ENCODE results near the gene MRPS34. TPM values are rescaled to one million over a fixed set of nuclear protein-coding genes. Genes with fewer than 3 reads are reported as not detected.
A peak's percentile ranks its signal among the peaks of the same experiment; 100 is the strongest.

MRPS34 gene
- total and polyA plus RNA-seq, 10 of the 15 experiments (the other 5 are each of a cell fraction or from before 2014, with no cell fraction given) = 3.6 to 285 (median 147) TPM

GRCh38 chr16:1770328-1771187 lies 2.4 kb downstream of the MRPS34 start (continued):
- TF ChIP-seq ZNF274 (IDR thresholded peaks at IDR 0.05; ENCODE audit: insufficient read depth, insufficient read length) = no peak
- TF ChIP-seq, protein P1, sequence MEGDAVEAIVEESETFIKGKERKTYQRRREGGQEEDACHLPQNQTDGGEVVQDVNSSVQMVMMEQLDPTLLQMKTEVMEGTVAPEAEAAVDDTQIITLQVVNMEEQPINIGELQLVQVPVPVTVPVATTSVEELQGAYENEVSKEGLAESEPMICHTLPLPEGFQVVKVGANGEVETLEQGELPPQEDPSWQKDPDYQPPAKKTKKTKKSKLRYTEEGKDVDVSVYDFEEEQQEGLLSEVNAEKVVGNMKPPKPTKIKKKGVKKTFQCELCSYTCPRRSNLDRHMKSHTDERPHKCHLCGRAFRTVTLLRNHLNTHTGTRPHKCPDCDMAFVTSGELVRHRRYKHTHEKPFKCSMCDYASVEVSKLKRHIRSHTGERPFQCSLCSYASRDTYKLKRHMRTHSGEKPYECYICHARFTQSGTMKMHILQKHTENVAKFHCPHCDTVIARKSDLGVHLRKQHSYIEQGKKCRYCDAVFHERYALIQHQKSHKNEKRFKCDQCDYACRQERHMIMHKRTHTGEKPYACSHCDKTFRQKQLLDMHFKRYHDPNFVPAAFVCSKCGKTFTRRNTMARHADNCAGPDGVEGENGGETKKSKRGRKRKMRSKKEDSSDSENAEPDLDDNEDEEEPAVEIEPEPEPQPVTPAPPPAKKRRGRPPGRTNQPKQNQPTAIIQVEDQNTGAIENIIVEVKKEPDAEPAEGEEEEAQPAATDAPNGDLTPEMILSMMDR (IDR thresholded peaks at IDR 0.05 in 2 of 3, conservative IDR thresholded peaks at IDR 0.05 in 1 of 3; ENCODE audit: control insufficient read depth in 2 of 3, extremely low read depth in 1 of 3, insufficient read depth in 1 of 3, low read depth in 3 of 3, low read length in 3 of 3) = no peak
- TF ChIP-seq, protein P2, sequence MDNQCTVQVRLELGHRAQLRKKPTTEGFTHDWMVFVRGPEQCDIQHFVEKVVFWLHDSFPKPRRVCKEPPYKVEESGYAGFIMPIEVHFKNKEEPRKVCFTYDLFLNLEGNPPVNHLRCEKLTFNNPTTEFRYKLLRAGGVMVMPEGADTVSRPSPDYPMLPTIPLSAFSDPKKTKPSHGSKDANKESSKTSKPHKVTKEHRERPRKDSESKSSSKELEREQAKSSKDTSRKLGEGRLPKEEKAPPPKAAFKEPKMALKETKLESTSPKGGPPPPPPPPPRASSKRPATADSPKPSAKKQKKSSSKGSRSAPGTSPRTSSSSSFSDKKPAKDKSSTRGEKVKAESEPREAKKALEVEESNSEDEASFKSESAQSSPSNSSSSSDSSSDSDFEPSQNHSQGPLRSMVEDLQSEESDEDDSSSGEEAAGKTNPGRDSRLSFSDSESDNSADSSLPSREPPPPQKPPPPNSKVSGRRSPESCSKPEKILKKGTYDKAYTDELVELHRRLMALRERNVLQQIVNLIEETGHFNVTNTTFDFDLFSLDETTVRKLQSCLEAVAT (IDR thresholded peaks at IDR 0.05) = peak; percentile 70; the same call in 1 of the 2 replicates
- TF ChIP-seq ZNF207 (IDR thresholded peaks at IDR 0.05; ENCODE audit: borderline replicate concordance) = peak; percentile 36; the same call in 1 of the 2 replicates
- TF ChIP-seq CEBPB (IDR thresholded peaks at IDR 0.05; ENCODE audit: borderline replicate concordance in 1 of 2, low read depth in 2 of 2, low read length in 2 of 2) = no peak
- TF ChIP-seq SMAD5 (IDR thresholded peaks at IDR 0.05; ENCODE audit: low read depth) = peak; percentile 53; the same call in 1 of the 2 replicates
- no peak for TF ChIP-seq SREBF1 (IDR thresholded peaks at IDR 0.05; ENCODE audit: low read length)
- no peak for TF ChIP-seq SPI1 (IDR thresholded peaks at IDR 0.05; ENCODE audit: borderline replicate concordance, insufficient read depth, low read depth, low read length)
- no peak for TF ChIP-seq RFX5 (IDR thresholded peaks at IDR 0.05; ENCODE audit: low read depth, low read length)
- TF ChIP-seq NFXL1 (IDR thresholded peaks at IDR 0.05; ENCODE audit: borderline replicate concordance) = no peak
- no peak for TF ChIP-seq HDAC6 (IDR thresholded peaks at IDR 0.05; ENCODE audit: unreplicated experiment)
- TF ChIP-seq CBFB (IDR thresholded peaks at IDR 0.05; ENCODE audit: low read depth) = no peak
- no peak for TF ChIP-seq MEF2A (IDR thresholded peaks at IDR 0.05; ENCODE audit: insufficient read depth, low read depth, low read length)
- TF ChIP-seq, protein P3, sequence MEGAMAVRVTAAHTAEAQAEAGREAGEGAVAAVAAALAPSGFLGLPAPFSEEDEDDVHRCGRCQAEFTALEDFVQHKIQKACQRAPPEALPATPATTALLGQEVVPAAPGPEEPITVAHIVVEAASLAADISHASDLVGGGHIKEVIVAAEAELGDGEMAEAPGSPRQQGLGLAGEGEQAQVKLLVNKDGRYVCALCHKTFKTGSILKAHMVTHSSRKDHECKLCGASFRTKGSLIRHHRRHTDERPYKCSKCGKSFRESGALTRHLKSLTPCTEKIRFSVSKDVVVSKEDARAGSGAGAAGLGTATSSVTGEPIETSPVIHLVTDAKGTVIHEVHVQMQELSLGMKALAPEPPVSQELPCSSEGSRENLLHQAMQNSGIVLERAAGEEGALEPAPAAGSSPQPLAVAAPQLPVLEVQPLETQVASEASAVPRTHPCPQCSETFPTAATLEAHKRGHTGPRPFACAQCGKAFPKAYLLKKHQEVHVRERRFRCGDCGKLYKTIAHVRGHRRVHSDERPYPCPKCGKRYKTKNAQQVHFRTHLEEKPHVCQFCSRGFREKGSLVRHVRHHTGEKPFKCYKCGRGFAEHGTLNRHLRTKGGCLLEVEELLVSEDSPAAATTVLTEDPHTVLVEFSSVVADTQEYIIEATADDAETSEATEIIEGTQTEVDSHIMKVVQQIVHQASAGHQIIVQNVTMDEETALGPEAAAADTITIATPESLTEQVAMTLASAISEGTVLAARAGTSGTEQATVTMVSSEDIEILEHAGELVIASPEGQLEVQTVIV (IDR thresholded peaks at IDR 0.05; ENCODE audit: borderline replicate concordance, partially characterized antibody) = no peak
- no peak for TF ChIP-seq TARDBP (IDR thresholded peaks at IDR 0.05; ENCODE audit: borderline replicate concordance)
- TF ChIP-seq PAX8 (IDR thresholded peaks at IDR 0.05) = no peak
- no peak for TF ChIP-seq EP300 (IDR thresholded peaks at IDR 0.05; ENCODE audit: borderline replicate concordance in 1 of 2, control insufficient read depth in 1 of 2, low read depth in 2 of 2, low read length in 2 of 2)
- TF ChIP-seq POU2F2 (IDR thresholded peaks at IDR 0.05; ENCODE audit: borderline replicate concordance, low read depth, low read length) = 0 out of 3 replicates have a peak, but pooled peaks have one; percentile 10
- no peak for TF ChIP-seq ATF7 (IDR thresholded peaks at IDR 0.05; ENCODE audit: low read depth)
- TF ChIP-seq POLR2AphosphoS5 (IDR thresholded peaks at IDR 0.05; ENCODE audit: low read length) = peak; percentile 66
- peak; percentile 29; the same call in 1 of the 2 replicates for TF ChIP-seq LARP7 (IDR thresholded peaks at IDR 0.05)
- TF ChIP-seq, protein P4, sequence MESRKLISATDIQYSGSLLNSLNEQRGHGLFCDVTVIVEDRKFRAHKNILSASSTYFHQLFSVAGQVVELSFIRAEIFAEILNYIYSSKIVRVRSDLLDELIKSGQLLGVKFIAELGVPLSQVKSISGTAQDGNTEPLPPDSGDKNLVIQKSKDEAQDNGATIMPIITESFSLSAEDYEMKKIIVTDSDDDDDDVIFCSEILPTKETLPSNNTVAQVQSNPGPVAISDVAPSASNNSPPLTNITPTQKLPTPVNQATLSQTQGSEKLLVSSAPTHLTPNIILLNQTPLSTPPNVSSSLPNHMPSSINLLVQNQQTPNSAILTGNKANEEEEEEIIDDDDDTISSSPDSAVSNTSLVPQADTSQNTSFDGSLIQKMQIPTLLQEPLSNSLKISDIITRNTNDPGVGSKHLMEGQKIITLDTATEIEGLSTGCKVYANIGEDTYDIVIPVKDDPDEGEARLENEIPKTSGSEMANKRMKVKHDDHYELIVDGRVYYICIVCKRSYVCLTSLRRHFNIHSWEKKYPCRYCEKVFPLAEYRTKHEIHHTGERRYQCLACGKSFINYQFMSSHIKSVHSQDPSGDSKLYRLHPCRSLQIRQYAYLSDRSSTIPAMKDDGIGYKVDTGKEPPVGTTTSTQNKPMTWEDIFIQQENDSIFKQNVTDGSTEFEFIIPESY (IDR thresholded peaks at IDR 0.05) = no peak

Data from GM12878 (cell line).